GM18870 (cell line): Measurements from ENCODE around the gene MRPL43.

Source experiments
- ATAC-seq: cut with Tn5 transposase; IDR thresholded peaks from one replicate; pipeline ENCODE4 v1.9.1; 2021; ENCODE audit warnings: moderate library complexity; ENCODE audit not compliant: unreplicated experiment

The MRPL43 gene

DNA sequence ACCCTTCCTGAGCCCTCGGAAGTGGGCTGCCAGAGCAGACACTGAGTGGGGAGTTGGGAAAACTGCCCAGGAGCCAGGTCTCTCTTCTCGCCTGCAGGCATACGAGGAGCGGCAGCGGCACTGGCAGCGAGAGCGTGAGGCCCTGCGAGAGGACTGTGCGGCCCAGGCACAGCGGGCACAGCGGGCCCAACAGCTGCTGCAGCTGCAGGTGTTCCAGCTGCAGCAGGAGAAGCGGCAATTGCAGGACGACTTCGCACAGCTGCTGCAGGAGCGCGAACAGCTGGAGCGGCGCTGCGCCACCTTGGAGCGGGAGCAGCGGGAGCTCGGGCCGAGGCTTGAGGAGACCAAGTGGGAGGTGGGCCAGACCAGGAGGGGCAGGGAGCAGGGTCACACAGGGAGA is 18.1 kb upstream of the MRPL43 start:
- no peak for ATAC-seq

DNA sequence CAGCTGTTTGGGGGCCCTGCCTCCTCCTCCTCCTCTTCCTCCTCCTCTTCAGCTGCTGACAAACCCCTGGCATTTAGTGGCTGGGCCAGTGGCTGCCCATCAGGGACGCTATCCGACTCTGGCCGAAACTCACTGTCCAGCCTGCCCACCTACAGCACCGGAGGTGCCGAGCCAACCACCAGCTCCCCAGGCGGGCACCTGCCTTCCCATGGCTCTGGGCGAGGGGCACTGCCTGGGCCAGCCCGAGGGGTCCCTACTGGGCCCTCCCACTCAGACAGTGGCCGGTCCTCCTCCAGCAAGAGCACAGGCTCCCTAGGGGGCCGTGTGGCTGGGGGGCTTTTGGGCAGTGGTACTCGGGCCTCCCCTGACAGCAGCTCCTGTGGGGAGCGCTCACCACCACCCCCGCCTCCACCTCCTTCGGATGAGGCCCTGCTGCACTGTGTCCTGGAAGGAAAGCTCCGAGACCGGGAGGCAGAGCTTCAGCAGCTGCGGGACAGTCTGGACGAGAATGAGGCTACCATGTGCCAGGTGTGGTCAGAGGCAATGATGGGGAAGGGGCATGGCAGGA is 16.4 kb upstream of the MRPL43 start:
- ATAC-seq: no peak

DNA sequence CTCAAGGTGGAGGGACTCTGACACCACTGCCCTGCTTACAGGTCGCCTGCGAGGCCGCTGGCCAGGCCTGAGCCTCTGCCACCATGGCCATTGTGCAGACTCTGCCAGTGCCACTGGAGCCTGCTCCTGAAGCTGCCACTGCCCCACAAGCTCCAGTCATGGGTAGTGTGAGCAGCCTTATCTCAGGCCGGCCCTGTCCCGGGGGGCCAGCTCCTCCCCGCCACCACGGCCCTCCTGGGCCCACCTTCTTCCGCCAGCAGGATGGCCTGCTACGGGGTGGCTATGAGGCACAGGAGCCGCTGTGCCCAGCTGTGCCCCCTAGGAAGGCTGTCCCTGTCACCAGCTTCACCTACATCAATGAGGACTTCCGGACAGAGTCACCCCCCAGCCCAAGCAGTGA is 15.2 kb upstream of the MRPL43 start:
- no peak for ATAC-seq

DNA sequence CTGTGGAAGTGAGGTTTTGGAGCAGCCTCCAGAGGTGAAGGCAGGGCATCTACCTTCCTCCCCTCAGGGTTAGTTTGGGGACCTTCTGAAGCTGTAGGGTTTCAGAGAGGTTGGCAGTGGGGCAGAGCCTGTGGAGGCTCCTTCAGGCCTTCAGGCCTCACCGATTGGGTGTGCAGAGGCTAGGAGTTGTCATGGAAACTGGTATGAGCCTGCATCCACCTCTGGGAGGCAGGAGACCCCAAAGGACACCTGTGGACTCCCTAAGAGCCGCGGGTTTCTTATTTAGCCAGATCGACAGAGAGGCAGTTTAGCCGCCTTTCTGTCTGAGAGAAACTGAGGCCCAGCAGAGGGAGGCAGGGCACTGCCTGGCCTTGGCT is 14.3 kb upstream of the MRPL43 start:
- no peak for ATAC-seq

DNA sequence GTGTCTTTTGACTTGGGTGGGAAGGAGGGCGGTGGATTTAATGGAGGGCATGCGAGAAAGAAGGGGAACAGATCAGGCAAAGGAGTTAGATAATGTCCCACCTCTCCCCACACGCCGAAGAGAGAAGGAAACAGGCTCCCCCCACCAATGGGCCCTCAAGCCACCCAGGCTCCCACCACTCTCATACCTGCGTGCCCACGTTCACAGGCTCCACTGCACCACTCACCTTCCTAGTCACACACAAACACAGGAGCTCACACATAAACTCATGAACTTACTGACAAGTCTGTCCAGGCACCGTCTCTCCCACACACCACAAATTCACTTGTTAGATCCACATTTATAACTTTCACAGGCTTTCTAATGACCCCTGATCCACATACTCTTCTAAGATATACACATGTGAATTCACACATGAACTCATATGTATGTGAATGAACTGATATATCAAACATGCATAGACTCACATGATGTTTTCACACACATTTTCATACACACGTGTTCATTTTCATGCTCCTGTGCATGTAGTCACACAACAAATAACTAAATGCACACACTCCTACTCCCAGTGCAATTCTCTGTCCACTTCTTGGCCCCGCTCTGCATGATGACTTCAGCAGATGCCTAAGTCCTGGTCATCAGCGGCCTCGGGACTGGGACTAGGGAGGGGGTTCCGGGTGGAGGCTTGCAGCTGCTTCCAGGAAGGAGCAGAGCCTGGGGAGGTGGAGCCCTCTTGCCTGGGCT is 13.8 kb upstream of the MRPL43 start:
- ATAC-seq: no peak

DNA sequence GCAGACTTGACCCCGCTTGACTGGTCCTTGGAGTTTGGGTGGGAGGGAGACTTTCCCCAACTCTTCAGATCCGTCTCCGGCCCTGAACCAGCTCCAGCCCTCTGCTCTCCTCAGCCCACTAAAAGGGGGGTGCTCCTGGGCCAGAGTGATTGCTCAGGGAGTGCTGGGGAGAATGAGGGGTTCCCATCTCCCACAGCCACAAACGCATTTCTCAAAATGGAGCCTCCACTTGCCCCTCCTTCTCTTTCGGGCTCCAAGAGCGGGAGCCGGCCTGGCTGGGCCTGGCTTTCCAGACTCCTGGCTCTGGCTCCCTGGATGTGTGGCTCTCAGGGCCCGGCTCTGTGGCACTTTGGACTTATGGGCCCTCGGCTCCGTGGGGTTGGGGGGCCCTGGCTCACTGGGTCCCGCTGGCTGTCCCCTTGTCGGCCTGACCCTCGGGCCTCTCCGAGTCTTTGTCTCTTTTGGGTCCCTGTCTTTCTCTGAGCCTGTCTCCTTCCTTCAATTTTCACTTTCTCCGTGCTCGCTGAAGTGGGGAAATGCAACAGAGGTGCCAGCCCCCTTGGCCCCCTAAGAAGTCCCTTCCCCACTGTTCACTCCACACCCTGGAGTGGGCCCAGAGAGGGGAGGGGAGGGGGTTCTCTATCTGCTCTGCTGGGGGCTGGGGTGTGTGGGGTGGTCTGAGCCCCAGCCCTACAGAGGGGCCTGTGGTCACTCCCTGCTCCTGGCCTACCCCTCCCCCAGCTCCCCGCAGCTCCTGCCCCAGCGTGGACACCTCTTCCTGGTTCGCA is 13.0 kb upstream of the MRPL43 start:
- no peak for ATAC-seq

DNA sequence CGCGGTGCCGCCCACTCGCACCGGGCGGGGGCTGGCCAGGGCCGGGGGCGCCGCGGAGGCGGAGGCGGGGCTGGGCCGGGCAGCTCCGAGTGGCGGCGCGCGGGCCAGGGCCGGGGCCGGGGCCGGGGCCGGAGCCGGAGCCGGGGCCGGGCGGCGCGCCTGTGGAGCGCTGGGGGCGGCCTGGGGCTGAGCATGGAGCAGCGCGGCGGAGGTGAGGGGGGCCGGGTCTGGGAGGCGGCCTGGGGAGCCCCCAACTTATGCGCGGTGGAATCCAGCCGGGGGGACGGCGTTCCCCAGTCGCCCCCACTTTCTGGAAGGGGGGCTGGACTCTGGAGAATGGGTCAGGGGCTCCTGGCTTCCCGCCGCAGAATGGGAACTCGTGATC is 12.4 kb upstream of the MRPL43 start, which contains the start of gene LZTS2:
Gene LZTS2, plus strand, starts transcription at position 67 of the 385 bp plus-strand sequence. CDS start 2,731 bp downstream, outside the sequence.
- no peak for ATAC-seq

DNA sequence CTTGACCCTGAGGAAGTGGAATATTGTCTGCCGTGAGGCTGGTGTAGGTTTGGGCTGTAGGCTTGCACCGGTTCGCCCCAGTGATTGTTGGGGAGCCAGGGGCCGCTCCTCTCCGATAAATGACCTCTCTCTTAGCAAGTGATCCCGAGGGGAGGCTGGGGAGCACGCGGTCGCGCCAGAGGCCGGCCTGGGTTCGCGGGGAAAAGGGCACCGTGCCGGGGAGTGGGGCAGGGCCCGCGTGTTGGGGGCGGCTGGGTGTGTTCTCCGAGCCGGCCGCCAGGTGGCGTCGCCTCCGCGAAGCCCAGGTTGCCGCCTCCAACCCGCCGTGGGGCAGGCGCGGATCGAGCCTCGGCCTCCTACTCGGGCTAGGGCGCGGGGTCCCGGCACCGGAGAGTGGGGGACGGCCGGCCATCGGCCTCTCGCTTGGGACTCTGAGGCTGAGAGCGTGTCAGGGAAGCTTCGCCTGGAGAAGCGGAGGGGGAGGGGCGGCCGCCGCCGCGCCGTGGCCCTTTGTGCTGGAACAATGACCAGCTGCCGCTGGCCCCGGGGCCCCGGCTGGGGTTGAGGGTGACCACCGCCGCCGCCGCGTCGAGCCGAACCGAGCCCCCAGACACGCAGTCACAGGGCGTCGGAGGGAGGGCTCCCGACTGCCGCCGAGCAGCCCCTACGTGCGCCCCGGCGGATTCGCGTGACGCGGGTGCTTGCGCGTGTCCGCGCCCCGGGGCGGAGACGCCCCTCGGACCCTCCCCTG is 11.9 kb upstream of the MRPL43 start:
- ATAC-seq: no peak

DNA sequence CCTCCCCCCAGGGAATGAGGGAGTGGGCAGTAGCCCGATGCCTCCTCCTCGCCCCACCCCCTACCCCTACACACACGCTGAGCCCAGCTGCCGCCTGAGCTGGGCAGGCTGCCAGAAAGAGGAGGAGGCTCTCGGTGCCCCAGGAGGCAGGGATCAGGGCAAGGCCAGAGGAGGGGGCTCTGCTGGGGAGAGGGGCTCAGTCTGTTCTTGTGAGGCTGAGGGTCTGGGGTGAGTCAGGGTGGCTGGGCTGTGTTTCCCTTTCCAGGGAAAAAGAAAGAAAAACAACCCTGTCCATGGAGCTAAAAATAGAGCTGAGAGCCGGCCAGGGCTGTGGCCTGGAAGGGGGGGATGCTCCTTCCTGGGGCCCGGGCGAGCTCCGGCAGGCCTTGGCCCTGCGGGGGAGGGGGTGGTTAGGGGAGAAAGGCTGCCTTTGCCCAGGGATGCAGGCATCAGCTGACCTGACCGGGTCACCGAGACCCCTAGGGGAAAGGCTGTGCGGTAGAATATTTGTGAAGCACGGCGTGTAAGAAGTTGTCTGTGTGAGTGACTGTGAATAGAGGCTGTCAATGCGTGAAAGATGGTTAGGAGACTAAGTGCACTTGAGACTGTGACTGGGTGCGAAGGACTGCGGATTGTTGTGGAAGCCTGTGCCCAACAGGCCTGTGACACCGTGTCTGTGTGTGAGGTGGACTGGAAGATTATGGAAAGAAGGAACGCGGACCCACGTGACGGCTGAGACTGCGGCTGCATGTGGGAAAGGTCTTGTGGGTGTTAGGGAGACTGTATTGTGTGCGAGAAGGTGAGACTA is 11.1 kb upstream of the MRPL43 start:
- ATAC-seq: no peak

DNA sequence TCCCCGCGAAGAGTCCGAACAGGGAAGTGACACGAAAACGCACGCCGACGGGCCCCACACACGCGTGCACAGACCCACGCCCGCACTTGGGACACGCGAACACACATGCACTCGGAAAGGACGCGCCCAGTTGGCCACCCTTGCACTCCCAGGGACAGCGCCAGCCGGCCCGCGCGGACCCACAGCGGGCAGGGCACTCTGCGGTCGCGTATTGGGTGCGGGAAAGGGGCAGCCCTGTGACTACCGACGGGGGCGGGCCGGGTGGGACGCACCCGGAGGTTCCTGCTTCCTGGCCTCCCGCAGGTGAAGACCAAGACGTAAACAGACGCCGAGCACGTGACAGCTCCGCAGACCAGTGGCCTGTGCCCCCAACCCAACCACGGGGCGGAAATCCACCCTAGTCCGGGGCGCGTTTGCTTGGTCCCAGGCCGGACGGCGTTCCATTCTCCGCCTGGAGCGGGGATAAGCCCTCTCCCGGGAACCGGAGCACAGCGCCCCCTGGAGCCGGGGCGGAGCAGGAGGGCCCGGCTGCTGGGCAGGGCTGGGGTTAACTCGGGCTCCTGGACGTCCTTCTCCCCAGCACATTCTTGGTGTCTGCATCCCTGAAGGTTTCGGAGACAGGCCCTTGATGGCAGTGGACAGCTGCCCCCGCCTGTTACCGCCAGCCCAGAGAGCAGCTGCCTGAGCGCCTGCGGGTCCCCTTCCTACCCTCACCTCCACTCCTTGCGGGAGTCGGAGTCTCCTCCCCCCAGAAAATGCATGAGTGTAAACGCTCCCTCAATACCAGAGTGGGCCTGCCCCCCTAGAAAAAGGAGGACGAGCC is 10.3 kb upstream of the MRPL43 start:
- no peak for ATAC-seq

DNA sequence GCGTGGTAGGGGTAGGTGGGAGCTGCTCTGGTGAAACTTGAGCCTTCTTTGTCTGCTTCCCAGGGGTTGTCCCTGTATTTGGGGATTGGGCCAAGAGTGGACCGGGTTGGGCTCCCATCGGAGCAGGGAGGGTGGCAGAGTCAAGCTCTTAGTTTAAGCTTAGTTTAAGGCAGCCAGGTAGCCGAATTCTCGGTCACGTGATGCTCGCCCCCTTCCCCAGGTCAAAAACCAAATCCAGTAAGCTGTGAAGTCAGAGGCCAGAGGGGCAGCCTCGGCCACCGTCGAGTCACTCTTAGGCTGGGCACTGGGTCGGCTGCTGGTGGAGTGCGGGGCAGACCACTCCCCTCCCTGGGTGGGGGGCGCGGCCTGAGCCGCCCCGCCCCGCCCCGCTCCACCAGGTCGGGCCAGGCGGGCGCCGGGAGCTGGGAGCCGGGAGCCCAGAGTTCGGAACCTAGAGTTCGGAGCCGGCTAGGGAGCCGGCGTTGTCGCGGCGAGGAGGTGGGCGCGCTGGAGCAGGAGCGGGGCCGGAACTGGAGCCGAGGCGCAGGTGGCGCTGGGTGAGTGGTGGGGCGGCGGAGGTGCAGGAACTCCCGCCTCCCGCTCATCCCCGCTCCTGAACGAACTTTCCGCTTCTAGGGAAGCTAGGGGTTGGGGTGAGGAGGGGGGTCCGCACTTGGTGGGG is 9.5 kb upstream of the MRPL43 start:
- no peak for ATAC-seq

DNA sequence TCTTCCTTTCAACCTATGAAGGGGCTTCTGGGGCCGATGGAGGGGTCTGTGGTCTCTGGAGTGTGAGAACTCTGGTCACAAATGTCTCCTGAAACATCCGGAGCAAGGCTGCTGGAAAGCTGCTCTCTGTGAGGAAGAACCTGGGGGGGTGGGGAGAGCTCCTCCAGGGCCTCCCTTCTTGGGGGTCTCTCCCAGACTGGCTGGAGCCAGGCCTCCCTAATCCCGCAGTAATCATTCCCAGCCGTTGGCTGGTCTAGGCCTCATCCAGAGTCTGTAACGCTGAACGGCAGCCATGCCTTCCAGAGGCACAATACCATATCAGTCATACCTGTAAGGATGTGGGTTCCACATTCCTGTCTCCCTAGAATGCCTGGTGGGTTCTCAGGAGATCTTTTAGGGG is 7.9 kb upstream of the MRPL43 start:
- ATAC-seq: no peak

DNA sequence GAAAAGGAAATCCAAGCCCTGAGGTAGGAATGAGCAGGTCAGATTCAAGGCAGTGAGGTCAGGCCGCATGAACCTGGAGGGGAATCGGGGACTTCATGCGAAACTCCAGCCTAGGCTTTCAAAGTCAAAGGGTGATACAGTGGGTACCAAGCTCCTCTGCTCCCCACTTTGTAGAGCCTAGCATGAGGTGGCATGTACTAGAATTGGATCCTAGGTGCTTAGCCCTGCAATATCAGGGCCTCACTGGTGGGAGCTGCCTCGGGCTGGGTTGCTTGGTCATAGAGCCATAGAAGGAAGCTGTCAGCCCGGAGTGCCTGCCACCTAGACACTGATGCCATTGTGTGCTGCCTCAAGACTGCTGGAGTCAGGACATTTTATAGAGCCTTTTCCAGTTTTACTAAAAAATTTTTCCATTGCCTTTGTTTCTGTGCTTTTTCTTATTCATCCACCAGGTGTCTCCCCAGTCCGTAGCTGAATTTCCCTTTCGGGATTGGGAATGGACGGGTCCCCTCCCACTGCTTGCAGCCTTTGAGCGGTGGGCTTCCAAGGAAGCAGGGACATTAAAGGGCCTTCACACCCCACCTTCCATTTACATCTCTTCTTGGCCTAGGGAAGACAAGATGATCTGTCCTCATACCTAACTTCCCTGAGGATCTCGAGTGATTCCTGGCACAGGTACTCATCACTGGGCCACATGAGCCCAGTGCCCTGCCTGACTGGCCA is 6.8 kb upstream of the MRPL43 start:
- no peak for ATAC-seq

DNA sequence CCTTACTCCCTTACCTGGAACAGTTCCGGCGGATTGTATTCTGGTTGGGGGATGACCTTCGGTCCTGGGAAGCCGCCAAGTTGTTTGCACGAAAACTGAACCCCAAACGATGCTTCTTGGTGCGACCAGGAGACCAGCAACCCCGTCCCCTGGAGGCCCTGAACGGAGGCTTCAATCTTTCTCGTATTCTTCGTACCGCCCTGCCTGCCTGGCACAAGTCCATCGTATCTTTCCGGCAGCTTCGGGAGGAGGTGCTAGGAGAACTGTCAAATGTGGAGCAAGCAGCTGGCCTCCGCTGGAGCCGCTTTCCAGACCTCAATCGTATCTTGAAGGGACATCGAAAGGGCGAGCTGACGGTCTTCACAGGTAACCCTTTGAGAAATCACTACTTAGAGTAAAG is 1.8 kb upstream of the MRPL43 start:
- ATAC-seq: no peak

DNA sequence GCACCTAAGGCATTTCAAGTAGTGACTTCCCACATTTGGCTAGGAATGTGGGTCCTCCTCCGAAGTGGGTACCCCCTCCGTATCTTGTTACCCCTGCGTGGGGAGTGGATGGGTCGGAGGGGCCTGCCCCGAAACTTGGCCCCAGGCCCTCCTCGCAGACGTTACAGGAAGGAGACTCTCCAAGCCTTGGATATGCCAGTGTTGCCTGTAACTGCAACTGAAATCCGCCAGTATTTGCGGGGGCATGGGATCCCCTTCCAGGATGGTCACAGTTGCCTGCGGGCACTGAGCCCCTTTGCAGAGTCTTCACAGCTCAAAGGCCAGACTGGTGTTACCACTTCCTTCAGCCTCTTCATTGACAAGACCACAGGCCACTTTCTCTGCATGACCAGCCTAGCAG is 869 bp upstream of the MRPL43 start:
- no peak for ATAC-seq

DNA sequence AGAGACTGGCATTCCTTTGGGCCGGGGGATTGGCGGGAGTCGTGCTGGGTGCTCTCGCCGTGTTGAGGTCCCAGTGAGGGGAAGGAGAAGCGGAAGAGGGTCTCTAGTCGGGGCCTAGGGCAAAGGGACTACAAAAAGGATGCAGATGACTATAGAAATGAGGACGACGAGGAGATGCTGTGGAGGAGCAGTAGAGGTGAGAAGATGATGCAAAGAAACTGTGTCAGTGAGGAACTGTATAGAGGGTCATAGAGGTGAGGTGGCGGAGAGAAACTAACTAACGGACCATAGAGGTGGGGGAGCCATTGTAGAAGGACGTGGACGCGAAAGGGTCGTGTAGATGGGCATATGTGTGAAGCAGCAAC is 370 bp upstream of the MRPL43 start:
- ATAC-seq: no peak

DNA sequence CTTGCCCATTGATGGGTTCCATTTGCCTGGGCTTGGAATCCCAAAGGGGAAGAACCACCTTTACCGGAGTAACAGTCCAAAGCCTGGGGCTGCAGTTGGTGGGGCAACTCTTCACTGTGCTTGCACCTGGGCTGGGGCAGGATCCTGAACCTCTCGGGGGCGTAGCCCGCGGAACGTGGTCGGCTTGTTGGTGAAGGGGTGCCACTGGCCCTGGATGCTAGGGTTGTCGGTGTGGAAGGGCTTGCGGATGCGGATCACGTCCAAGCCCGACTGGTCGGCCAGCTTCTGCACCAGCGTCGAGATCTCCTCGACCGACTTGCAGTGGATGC is 710 bp downstream of the MRPL43 start:
- ATAC-seq: no peak

DNA sequence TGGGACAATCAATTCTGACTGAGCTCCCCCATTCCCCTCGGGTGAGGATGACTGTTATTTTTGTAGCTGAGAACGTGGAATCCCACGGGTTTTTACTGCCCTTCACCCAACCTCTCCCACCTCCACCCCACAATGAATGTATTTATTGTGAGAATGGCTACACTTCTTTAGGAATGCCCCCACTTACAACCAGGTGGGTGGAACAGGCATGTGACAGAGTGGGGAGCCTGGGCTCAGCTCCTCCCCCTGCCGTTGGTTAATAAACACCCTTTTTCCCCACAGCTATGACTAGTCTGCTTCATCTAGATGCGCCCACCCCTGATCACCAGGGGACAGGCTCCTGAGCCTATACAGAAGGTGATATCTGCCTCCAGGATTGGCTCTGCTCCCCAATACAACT is 2.0 kb downstream of the MRPL43 start:
- ATAC-seq: no peak

DNA sequence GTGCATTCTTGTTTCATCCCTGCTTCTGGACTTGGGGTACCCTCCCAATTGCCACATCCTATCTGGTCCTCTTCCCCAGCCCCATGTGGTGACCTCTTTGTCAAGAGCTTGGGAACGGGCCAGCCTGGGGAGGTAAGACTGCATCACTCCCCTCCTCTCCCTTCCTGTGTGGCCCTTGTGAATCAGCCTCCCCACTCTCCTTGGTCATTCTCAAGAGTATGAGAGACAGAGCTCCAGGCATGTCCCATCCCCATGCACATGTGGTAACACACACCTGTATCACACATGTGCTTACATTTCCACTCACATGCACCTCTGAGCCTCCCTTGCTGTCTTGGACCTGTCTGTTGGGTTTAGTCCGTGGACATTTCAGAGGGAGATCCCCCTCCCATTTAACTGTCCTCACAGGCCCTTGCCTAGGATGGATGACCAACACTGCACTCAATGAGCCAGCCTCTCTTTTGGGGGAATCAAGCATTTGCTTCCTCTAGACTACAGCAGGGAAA is 2.6 kb downstream of the MRPL43 start:
- ATAC-seq: no peak
